ENCODE data around the gene EIF6. TPM values are rescaled to one million over a fixed set of nuclear protein-coding genes. Genes with fewer than 3 reads are reported as not detected.

The EIF6 gene
- total RNA-seq, 3 donors from 2014 or later: 105 to 206 (median 182) TPM

DNA sequence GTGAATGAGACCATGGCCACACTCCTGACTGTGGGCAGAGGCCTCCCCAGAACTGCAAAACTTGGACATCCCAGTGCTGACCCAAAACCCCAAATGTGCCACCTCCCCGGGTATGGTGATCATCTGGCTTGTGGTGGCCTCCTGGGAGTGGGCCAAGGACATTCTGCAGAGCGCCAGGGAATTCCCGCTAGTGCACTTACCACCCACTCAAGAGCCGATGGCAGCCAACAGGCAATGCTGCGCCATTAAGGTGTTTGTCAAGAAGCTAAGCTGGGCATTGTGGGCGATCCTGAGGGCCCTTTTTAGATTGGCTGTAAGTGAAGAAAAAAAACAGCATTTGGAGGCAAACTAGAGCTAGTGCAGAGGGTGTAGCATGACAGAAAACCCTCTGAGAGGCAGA is 48.7 kb downstream of the EIF6 start:
- TF ChIP-seq, protein P1, sequence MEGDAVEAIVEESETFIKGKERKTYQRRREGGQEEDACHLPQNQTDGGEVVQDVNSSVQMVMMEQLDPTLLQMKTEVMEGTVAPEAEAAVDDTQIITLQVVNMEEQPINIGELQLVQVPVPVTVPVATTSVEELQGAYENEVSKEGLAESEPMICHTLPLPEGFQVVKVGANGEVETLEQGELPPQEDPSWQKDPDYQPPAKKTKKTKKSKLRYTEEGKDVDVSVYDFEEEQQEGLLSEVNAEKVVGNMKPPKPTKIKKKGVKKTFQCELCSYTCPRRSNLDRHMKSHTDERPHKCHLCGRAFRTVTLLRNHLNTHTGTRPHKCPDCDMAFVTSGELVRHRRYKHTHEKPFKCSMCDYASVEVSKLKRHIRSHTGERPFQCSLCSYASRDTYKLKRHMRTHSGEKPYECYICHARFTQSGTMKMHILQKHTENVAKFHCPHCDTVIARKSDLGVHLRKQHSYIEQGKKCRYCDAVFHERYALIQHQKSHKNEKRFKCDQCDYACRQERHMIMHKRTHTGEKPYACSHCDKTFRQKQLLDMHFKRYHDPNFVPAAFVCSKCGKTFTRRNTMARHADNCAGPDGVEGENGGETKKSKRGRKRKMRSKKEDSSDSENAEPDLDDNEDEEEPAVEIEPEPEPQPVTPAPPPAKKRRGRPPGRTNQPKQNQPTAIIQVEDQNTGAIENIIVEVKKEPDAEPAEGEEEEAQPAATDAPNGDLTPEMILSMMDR (IDR thresholded peaks at IDR 0.05): no peak
- no peaks in the 10 kb centered on the region for H3K9me3 ChIP-seq
- ATAC-seq: no peak
- H3K4me1 ChIP-seq (ENCODE audit: low read depth): no peaks in the 10 kb centered on the region
- no peak overlapping the region for H3K4me3 ChIP-seq
- intact Hi-C loops (cut with DNase I, micrococcal nuclease): no loop called here
- no peaks in the 10 kb centered on the region for H3K36me3 ChIP-seq (ENCODE audit: low read depth)
- DNase-seq: no peak

DNA sequence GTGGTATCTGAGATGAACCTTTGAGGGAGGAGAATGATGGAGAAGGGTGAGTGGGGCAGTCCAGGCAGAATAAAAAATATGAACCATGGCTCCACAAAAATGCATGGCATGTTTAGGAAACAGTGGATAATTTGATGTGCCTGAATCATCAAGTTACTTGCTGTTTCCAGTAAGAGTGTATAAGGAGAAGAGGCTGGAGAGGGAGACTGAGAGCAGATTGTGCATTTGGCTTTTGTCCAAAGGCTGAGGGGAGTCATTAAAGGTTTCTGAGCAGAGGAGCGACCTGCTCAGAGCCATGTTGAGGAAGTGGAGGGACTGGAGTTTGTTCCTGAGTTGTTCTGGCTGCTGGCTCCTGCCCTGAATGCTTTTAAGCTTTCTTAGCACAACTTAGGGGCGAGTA is 52.0 kb downstream of the EIF6 start:
- TF ChIP-seq, protein P1 (IDR thresholded peaks at IDR 0.05): no peak
- H3K9me3 ChIP-seq: no peaks in the 10 kb centered on the region
- no peak overlapping the region for H3K4me3 ChIP-seq
- ATAC-seq (no peak), DNase-seq (no peak)
- no peaks in the 10 kb centered on the region for H3K4me1 ChIP-seq (ENCODE audit: low read depth)
- intact Hi-C loops (cut with DNase I, micrococcal nuclease): no loop called here
- no peaks in the 10 kb centered on the region for H3K36me3 ChIP-seq (ENCODE audit: low read depth)

Other genes starting within 250 kb of the EIF6 start
- 10 to 100 TPM; 49.6 to 60.5 (median 53.8) TPM for gene TRPC4AP, start 192.0 kb downstream of the EIF6 start, total RNA-seq
- gene EDEM2, start 137.4 kb downstream of the EIF6 start, total RNA-seq: 10 to 100 TPM; 17.9 to 32.1 (median 22.5) TPM
- 10 to 100 TPM in 2 of 3 donors, 1 to 10 TPM in 1; 6.1 to 15.0 (median 11.7) TPM for gene PROCR, start 112.7 kb downstream of the EIF6 start, total RNA-seq
- gene MMP24, start 58.1 kb downstream of the EIF6 start, total RNA-seq: under 1 TPM; 0.24 to 0.70 (median 0.58) TPM
- 100 to 1,000 TPM in 2 of 3 donors, 10 to 100 TPM in 1; 90.9 to 156 (median 124) TPM for gene MMP24OS, start 6.7 kb downstream of the EIF6 start, total RNA-seq
- under 1 TPM in 2 of 3 donors, not detected in 1; 0.13 to 0.41 TPM for gene FAM83C, start 7.7 kb upstream of the EIF6 start, total RNA-seq
- 10 to 100 TPM; 43.7 to 88.4 (median 67.9) TPM for gene UQCC1, start 127.2 kb upstream of the EIF6 start, total RNA-seq
- 1 to 10 TPM in 1 of 3 donors, under 1 TPM in 1, not detected in 1; 0.24 to 2.3 TPM for gene GDF5, start 153.5 kb upstream of the EIF6 start, total RNA-seq
- gene CEP250, start 170.8 kb upstream of the EIF6 start, total RNA-seq: 10 to 100 TPM; 18.1 to 37.8 (median 27.3) TPM
- gene C20orf173, start 244.9 kb upstream of the EIF6 start, total RNA-seq: not detected

Data from mucosa of descending colon (tissue), 3 donors.